ENCODE results near the gene SCARB2. TPM values are rescaled to one million over a fixed set of nuclear protein-coding genes. Genes with fewer than 3 reads are reported as not detected.

SCARB2 gene
- total RNA-seq, 1 donor from 2014 or later, result 98.3 TPM

GRCh38 chr4:76216524-76216923, 2.9 kb upstream of the SCARB2 start:
- H3K27ac Mint-ChIP-seq, result peak overlapping the region; percentile 7
- H3K9me3 Mint-ChIP-seq (ENCODE audit: low read depth), result no peaks in the 10 kb centered on the region
- no peak for DNase-seq (ENCODE audit: low spot score, unreplicated experiment)
- H3K4me1 Mint-ChIP-seq (ENCODE audit: low read depth), result peaks cover 25% of the 10 kb centered on the region
- no peaks in the 10 kb centered on the region for H3K36me3 Mint-ChIP-seq (ENCODE audit: insufficient read depth)
- TF ChIP-seq CTCF (IDR thresholded peaks at IDR 0.05; ENCODE audit: unreplicated experiment), result no peak
- H3K27me3 Mint-ChIP-seq, result no peaks in the 10 kb centered on the region
- H3K4me3 Mint-ChIP-seq (ENCODE audit: low read depth), result no peak overlapping the region

GRCh38 chr4:76215077-76215476, 1.5 kb upstream of the SCARB2 start:
- Mint-ChIP-seq H3K4me3 (ENCODE audit: low read depth) (peak overlapping the region; percentile 73), H3K9me3 (ENCODE audit: low read depth) (no peaks in the 10 kb centered on the region), H3K27me3 (no peaks in the 10 kb centered on the region), H3K36me3 (ENCODE audit: insufficient read depth) (no peaks in the 10 kb centered on the region), H3K4me1 (ENCODE audit: low read depth) (peaks cover 26% of the 10 kb centered on the region), H3K27ac (no peak overlapping the region)
- DNase-seq (ENCODE audit: low spot score, unreplicated experiment), result no peak
- no peak for TF ChIP-seq CTCF (IDR thresholded peaks at IDR 0.05; ENCODE audit: unreplicated experiment)

GRCh38 chr4:76214177-76214675, 602 bp upstream of the SCARB2 start:
- Mint-ChIP-seq H3K27me3 (no peaks in the 10 kb centered on the region), H3K9me3 (ENCODE audit: low read depth) (no peaks in the 10 kb centered on the region), H3K4me1 (ENCODE audit: low read depth) (peaks cover 26% of the 10 kb centered on the region), H3K36me3 (ENCODE audit: insufficient read depth) (no peaks in the 10 kb centered on the region), H3K27ac (peak overlapping the region; percentile 92), H3K4me3 (ENCODE audit: low read depth) (peak overlapping the region; percentile 73)
- no peak for TF ChIP-seq CTCF (IDR thresholded peaks at IDR 0.05; ENCODE audit: unreplicated experiment)
- no peak for DNase-seq (ENCODE audit: low spot score, unreplicated experiment)

GRCh38 chr4:76212851-76213414, 691 bp downstream of the SCARB2 start:
- Mint-ChIP-seq H3K36me3 (ENCODE audit: insufficient read depth) (no peaks in the 10 kb centered on the region), H3K27me3 (no peaks in the 10 kb centered on the region), H3K27ac (peak overlapping the region; percentile 98), H3K4me1 (ENCODE audit: low read depth) (peaks cover 36% of the 10 kb centered on the region), H3K9me3 (ENCODE audit: low read depth) (no peaks in the 10 kb centered on the region), H3K4me3 (ENCODE audit: low read depth) (peak overlapping the region; percentile 91)
- DNase-seq (ENCODE audit: low spot score, unreplicated experiment), result no peak
- TF ChIP-seq CTCF (IDR thresholded peaks at IDR 0.05; ENCODE audit: unreplicated experiment), result no peak

- Mint-ChIP-seq H3K4me3 (ENCODE audit: low read depth) (peak overlapping the region; percentile 91), H3K27me3 (no peaks in the 10 kb centered on the region), H3K4me1 (ENCODE audit: low read depth) (peaks cover 37% of the 10 kb centered on the region), H3K36me3 (ENCODE audit: insufficient read depth) (no peaks in the 10 kb centered on the region), H3K9me3 (ENCODE audit: low read depth) (no peaks in the 10 kb centered on the region), H3K27ac (peak overlapping the region; percentile 98)
- no peak for TF ChIP-seq CTCF (IDR thresholded peaks at IDR 0.05; ENCODE audit: unreplicated experiment)
- DNase-seq (ENCODE audit: low spot score, unreplicated experiment), result no peak
Observed at GRCh38 chr4:76211769-76212708, 1.6 kb downstream of the SCARB2 start.

Data from progenitor cell of endocrine pancreas (in vitro differentiated cells).